Progenitor cell of endocrine pancreas (in vitro differentiated cells): ENCODE results near the gene ZNF865. TPM values are rescaled to one million over a fixed set of nuclear protein-coding genes. Genes with fewer than 3 reads are reported as not detected.

Source experiments
- DNase-seq: peaks from one replicate; pipeline ENCODE4 v3.0.0; 2021; ENCODE audit warnings: low spot score; ENCODE audit not compliant: unreplicated experiment
- H3K27ac Mint-ChIP-seq: 2 replicates; pipeline ENCODE4 v1.8.0; 2021; ENCODE audit warnings: mild to moderate bottlenecking, moderate library complexity, mixed read lengths
- H3K27me3 Mint-ChIP-seq: 2 replicates; pipeline ENCODE4 v1.8.0; 2021; ENCODE audit warnings: mixed read lengths
- H3K36me3 Mint-ChIP-seq: 2 replicates; pipeline ENCODE4 v1.8.0; 2022; ENCODE audit warnings: mixed read lengths; ENCODE audit not compliant: insufficient read depth
- H3K4me1 Mint-ChIP-seq: 2 replicates; pipeline ENCODE4 v1.8.0; 2021; ENCODE audit warnings: low read depth, mixed read lengths
- H3K4me3 Mint-ChIP-seq: 2 replicates; pipeline ENCODE4 v1.8.0; 2021; ENCODE audit warnings: low read depth, mild to moderate bottlenecking, moderate library complexity, mixed read lengths
- H3K9me3 Mint-ChIP-seq: 2 replicates; pipeline ENCODE4 v1.8.0; 2021; ENCODE audit warnings: low read depth, mixed read lengths
- CTCF ChIP-seq: fragments of 200-600 bp; sonication (generic); IDR thresholded peaks from one replicate; pipeline ENCODE4 v1.5.0; 2021; ENCODE audit warnings: antibody characterized with exemption, mild to moderate bottlenecking; ENCODE audit not compliant: unreplicated experiment
- total RNA-seq: library from RNA; stranded (reverse); gene quantifications from 2 replicates; pipeline ENCODE4 v1.2.1, GENCODE V29; 2021

ZNF865 gene
- total RNA-seq, 1 donor from 2014 or later: 19.9 TPM

GRCh38 chr19:55615543-55616394 is 10.3 kb downstream of the ZNF865 start:
- no peaks in the 10 kb centered on the region for H3K27me3 Mint-ChIP-seq
- H3K27ac Mint-ChIP-seq: no peak overlapping the region
- no peaks in the 10 kb centered on the region for H3K4me1 Mint-ChIP-seq
- H3K4me3 Mint-ChIP-seq: no peak overlapping the region
- H3K9me3 Mint-ChIP-seq: no peaks in the 10 kb centered on the region
- DNase-seq: no peak
- TF ChIP-seq CTCF: no peak
- H3K36me3 Mint-ChIP-seq: peaks cover 15% of the 10 kb centered on the region

GRCh38 chr19:55616395-55616875 is 11.0 kb downstream of the ZNF865 start:
- no peak overlapping the region for H3K27ac Mint-ChIP-seq
- H3K4me1 Mint-ChIP-seq: no peaks in the 10 kb centered on the region
- no peaks in the 10 kb centered on the region for H3K9me3 Mint-ChIP-seq
- no peak overlapping the region for H3K4me3 Mint-ChIP-seq
- H3K36me3 Mint-ChIP-seq: peaks cover 14% of the 10 kb centered on the region
- H3K27me3 Mint-ChIP-seq: no peaks in the 10 kb centered on the region
- TF ChIP-seq CTCF: no peak
- no peak for DNase-seq

DNA sequence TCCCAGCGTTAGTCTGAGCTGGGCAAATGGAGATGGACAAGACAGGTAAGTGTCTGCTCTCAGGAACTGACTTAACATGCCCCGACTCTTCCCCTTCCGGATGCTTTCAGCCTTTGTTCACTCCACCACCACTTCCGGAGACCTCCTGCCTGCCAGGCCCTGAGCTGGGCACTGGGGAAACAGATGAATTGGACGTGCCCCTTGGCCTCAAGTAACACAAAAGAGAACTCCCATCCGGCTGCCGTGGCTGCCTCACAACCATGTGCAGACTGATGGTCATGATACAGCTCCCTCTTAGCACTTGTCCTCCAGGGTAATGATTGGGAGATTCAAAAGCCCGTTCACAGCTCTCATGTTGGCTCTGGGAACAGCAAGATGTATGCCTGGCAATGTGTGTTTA is 12.0 kb downstream of the ZNF865 start:
- Mint-ChIP-seq H3K27ac (no peak overlapping the region), H3K4me1 (no peaks in the 10 kb centered on the region), H3K36me3 (peaks cover 14% of the 10 kb centered on the region), H3K4me3 (no peak overlapping the region), H3K27me3 (no peaks in the 10 kb centered on the region), H3K9me3 (no peaks in the 10 kb centered on the region)
- TF ChIP-seq CTCF: no peak
- no peak for DNase-seq

GRCh38 chr19:55618426-55618825 is 13.0 kb downstream of the ZNF865 start:
- Mint-ChIP-seq H3K4me1 (no peaks in the 10 kb centered on the region), H3K27me3 (no peaks in the 10 kb centered on the region), H3K4me3 (no peak overlapping the region), H3K27ac (no peak overlapping the region), H3K9me3 (no peaks in the 10 kb centered on the region), H3K36me3 (peaks cover 9% of the 10 kb centered on the region)
- no peak for TF ChIP-seq CTCF
- DNase-seq: no peak

GRCh38 chr19:55619286-55619685 is 13.8 kb downstream of the ZNF865 start:
- Mint-ChIP-seq H3K4me3 (no peak overlapping the region), H3K4me1 (peaks cover 4% of the 10 kb centered on the region), H3K9me3 (no peaks in the 10 kb centered on the region), H3K27me3 (no peaks in the 10 kb centered on the region), H3K36me3 (peaks cover 12% of the 10 kb centered on the region), H3K27ac (no peak overlapping the region)
- no peak for TF ChIP-seq CTCF
- no peak for DNase-seq
